Cerebellar nuclear complex (tissue), 1 donor: Measurements from ENCODE around the gene EIF4EBP2.

ENCODE experiments used
- DNase-seq, 2 experiments: peaks; one replicate each; lab custom pipeline; 2025; lab: John Stamatoyannopoulos, UW

EIF4EBP2 gene, protein sequence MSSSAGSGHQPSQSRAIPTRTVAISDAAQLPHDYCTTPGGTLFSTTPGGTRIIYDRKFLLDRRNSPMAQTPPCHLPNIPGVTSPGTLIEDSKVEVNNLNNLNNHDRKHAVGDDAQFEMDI

GRCh38 chr10:70404036-70404786 is at the start of gene EIF4EBP2:
TSS of gene EIF4EBP2 (plus strand) at chr10:70404145. CDS start at chr10:70404402, 257 bp downstream.
- peak; percentile 84 to 87 for DNase-seq

DNA sequence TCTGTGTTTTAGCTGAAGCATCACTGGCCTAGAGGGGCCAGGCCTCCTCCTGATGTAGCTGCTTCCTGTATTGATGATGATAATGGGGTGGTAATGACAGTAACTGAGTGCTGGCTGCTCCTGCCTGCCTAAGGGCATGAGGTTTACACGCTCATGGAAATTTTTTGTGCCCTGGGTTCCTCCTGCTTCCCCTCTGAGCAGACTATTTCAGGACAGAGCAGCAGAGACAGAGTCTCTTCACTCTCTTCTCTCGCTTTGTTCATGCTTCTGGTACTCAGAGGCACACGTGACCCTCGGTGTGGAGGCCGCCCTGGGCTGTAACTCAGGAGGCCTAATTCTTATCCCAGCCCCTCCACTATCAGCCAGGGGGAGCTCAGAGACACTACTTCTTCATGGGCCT is 49.4 kb upstream of the EIF4EBP2 start:
- DNase-seq, result no peak

- no peak for DNase-seq
Measured at GRCh38 chr10:70355051-70356021, 48.6 kb upstream of the EIF4EBP2 start.

GRCh38 chr10:70357565-70357964 is 46.4 kb upstream of the EIF4EBP2 start:
- no peak for DNase-seq

- no peak for DNase-seq
Measured at GRCh38 chr10:70358446-70358845, 45.5 kb upstream of the EIF4EBP2 start.

GRCh38 chr10:70359017-70359550 is 44.9 kb upstream of the EIF4EBP2 start:
- DNase-seq, result no peak

GRCh38 chr10:70360215-70360614 is 43.7 kb upstream of the EIF4EBP2 start:
- no peak for DNase-seq

GRCh38 chr10:70362328-70362727 is 41.6 kb upstream of the EIF4EBP2 start:
- DNase-seq, result no peak

GRCh38 chr10:70363292-70363691 is 40.7 kb upstream of the EIF4EBP2 start:
- DNase-seq, result no peak

- peak; percentile 53 to 79 for DNase-seq
Measured at GRCh38 chr10:70363971-70364771, 39.8 kb upstream of the EIF4EBP2 start.

GRCh38 chr10:70364772-70365091 is 39.2 kb upstream of the EIF4EBP2 start:
- no peak for DNase-seq

- DNase-seq, result no peak
Measured at GRCh38 chr10:70367195-70367796, 36.6 kb upstream of the EIF4EBP2 start.

DNA sequence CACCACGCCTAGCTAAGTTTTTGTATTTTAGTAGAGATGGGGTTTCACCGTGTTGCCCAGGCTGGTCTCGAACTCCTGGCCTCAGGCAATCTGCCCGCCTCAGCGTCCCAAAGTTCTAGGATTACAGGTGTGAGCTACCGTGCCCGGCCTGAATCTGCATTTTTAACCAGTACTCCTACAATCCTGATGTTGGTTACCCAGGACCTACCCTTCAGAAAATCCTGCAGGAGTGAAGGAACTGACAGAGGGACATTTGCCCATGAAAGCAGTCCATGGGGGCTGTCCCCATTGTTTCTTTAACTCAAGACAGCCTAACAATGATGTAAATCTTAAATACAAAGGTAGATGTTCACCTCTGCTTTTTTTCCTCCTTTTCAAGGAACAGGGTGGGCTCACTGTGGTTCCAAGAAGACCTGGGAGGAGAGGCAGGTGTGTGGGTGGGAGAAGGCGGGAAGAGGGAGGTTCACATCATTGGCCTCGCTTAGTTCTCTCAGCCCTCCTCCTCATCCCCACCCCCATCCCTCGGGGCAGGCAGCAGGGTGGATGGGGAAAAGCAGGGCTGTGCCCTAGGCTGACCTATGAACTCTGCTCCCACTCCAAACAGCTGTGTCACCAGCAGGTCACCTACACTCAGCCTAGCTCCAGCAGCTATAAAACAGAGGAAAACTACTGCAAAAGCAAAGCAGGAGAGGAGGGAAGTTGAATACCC is 35.0 kb upstream of the EIF4EBP2 start:
- DNase-seq, result no peak

DNA sequence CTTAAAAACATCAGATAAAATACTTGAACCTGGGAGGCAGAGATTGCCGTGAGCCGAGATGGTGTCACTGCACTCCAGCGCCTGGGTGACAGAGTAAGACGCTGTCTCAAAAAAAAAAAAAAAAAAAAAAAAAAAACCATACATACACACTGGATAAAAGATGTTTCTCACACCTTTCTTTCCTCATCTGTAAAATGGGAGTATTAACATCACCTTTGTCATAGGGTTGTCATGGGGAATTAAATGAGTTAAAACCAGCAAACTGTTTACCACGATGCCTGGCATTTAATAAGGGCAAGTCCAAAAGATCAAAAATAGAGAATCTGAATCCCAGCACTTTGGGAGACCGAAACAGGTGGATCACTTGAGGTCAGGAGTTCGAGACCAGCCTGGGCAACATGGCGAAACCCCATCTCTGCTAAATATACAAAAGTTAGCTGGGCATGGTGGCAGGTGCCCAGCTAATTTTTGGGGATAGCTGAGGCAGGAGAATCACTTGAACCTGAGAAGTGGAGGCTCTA is 34.4 kb upstream of the EIF4EBP2 start:
- DNase-seq, result no peak

GRCh38 chr10:70370766-70371165 is 33.2 kb upstream of the EIF4EBP2 start:
- DNase-seq, result no peak

DNA sequence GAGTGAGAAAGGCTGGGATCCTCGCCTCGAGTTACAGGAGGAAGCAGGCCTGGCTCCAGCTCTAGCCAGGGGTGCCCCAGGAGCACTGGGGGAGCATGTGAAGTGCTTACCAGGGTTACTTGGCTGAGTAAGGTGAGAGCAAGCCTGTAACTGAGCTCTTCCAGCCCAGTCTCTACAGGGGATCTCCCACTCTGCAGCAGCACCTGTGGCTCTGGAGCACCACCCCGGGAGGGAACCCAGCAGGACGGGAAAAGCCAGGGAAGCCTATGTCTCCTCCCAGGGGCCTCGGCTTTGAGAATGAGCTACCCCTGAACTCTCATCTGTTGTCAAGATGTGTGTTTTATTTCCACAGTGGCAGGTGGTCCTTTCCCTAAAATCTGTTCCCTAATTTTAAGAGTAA is 32.1 kb upstream of the EIF4EBP2 start:
- DNase-seq, result no peak

DNA sequence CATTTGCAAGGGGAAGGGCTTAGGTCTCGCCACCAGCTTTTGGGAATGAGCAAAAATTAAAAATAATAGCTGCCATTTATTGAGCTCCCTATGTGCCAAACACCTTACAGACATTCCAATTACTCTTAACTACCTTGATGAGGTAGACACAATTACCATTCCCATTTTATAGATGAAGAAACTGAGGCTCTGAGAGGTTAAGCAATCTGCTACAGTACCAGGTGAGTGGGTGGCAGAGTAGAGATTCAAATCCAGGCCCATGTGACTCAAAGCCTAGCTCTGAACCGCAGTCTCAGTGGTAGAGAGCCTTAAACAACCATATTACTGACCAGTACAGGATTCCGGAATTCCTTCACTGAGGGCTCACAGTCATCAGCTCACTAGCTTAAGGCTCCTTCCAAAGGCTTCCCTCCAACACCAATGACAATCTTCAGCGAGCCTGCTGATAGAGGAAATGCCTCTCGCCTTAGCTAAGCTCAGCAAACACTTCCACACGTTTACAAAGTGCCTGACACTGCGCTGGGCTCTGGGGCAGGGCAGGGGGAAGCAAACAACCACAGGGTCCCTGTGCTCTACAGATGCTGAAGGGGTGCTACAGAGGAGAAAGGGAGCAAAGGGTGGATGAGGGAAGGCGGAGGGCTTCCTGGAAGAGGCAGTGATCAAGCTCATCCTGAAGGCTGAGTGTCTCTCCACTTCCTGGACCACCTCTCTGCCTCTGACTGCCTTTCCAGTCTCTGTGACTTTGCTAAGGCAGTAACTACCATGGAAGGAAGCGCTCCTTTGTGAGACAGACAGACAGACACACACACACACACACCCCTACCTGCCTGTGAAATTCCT is 28.9 kb upstream of the EIF4EBP2 start:
- DNase-seq, result no peak

DNA sequence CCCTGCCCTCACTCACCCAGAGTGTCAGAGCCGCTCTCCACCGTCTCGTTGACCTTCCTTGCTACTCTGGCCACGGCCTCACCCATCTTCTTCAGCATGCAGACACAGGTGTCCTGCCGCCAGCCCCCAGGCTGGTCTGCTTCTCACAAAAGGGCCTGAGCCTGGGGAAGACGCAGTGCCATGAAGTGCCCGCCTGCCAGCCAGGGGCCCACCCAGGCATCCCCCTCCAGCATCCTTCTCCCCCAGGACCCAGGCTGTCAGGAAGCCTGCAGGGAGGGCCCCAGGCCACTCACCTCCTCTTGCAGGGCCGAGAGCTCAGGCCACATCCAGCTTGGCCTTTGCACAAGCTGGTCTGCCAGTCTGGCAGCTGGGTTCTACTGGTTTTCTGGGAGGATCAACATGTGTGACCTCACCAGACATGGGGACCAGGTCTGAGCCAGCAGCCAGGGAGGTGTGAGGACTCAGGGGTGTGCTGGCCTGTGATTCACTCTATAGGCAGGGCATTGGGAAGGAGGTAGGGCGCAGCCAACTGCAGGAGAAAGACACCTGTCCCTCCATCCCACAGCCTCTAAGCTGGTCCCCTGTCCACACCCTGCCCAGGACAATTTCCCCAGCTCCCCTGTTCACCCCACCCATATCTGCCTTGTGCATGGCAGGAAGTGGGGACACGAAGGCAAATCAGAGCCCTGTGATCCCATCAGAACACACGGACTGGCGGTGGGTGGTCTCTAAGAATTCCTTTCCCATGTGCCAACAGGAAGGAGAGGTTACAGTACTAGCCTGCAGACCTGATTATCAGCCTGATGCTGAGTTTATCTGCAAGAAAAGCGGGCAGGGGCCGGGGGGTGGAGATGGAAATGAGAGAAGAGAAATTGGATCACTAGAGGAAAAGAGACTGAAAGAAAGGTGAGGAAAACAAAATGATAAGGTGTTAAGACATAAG is 27.2 kb upstream of the EIF4EBP2 start:
- DNase-seq, result no peak
